Heart left ventricle (tissue), 13 donors: ENCODE results near the gene SMIM10L2A.
"Not testable (repeated sequence)": the region's sequence is repeated elsewhere in the genome, so short reads cannot be mapped to it uniquely, and the experiment has no call there.

ENCODE experiments used
- CTCF ChIP-seq, 12 donors: fragments of 200-600 bp; sonication (generic) in 4 of 12; IDR thresholded peaks; one replicate each; pipeline versions ENCODE4 v1.5.0 to v1.8.0; 2018 to 2022; ENCODE audit warnings: antibody characterized with exemption in 12 of 12, mild to moderate bottlenecking in 5 of 12
- POLR2A ChIP-seq, 2 donors: fragments of 450-650 bp; IDR thresholded peaks; one replicate each; pipeline ENCODE4 v1.6.1; 2017; ENCODE audit warnings: antibody characterized with exemption in 2 of 2, mild to moderate bottlenecking in 2 of 2, moderate library complexity in 2 of 2
- donor health status: ischemic (EF 13 %, LVEDD 7.1; RV severe dilation, severe dysfunction).
- donor health status: DM: no; HTN: yes; CAD: no.
- donor health status: DM: no; HTN: no; CAD: no.
- donor health status: ischemic (EF 25% LVEDD 6.9; RV normal size, moderate dysfunction).
- donor health status: ischemic (EF 25% LVEDD 5.7; RV mildly dilated, moderate dysfunction).
- donor health status: ischemic (EF 35%, LVEDD 5.7; RV mildly dilated, moderate dysfunction).
- donor health status: nonischemic (EF 11% LVEDD 7.7; RV severe dilation, severe dysfunction).
- donor health status: DM: yes; HTN: yes; CAD: no.
- donor health status: PGD.
- donor health status: ischemic (EF 29% LVEDD 5.4; RV normal size, mild dysfunction).
- donor health status: nonischemic (EF 23%, LVEDD 6.1; RV moderate dilation, normal function).

- TF ChIP-seq CTCF, POLR2A (IDR thresholded peaks at IDR 0.05): not testable (repeated sequence)
Observed at GRCh38 chrX:135461756-135462155, 40.0 kb downstream of the SMIM10L2A start.
